ENCODE data around the gene IP6K2.
A peak's percentile ranks its signal among the peaks of the same experiment; 100 is the strongest.
"Not testable (repeated sequence)": the region's sequence is repeated elsewhere in the genome, so short reads cannot be mapped to it uniquely, and the experiment has no call there.

The IP6K2 gene

GRCh38 chr3:48727511-48727910, 10.5 kb upstream of the IP6K2 start:
- no peak for DNase-seq (ENCODE audit: low read depth)

GRCh38 chr3:48725185-48725855, 8.3 kb upstream of the IP6K2 start:
- not testable (repeated sequence) for DNase-seq (ENCODE audit: low read depth)

GRCh38 chr3:48723725-48724124, 6.7 kb upstream of the IP6K2 start:
- DNase-seq (ENCODE audit: low read depth), result no peak

- not testable (repeated sequence) for DNase-seq (ENCODE audit: low read depth)
These were observed 6.3 kb upstream of the IP6K2 start for GRCh38 chr3:48723293-48723692.

- DNase-seq (ENCODE audit: low read depth), result peak; percentile 12
These were observed 476 bp downstream of the IP6K2 start for GRCh38 chr3:48716508-48716981.

GRCh38 chr3:48715174-48715800, 1.7 kb downstream of the IP6K2 start:
- no peak for DNase-seq (ENCODE audit: low read depth)

GRCh38 chr3:48711727-48712126, 5.3 kb downstream of the IP6K2 start:
- no peak for DNase-seq (ENCODE audit: low read depth)

GRCh38 chr3:48709051-48709461, 8.0 kb downstream of the IP6K2 start:
- no peak for DNase-seq (ENCODE audit: low read depth)

- no peak for DNase-seq (ENCODE audit: low read depth)
These were observed 8.5 kb downstream of the IP6K2 start for GRCh38 chr3:48708481-48708889.

- DNase-seq (ENCODE audit: low read depth), result no peak
These were observed 9.9 kb downstream of the IP6K2 start for GRCh38 chr3:48707157-48707556.

GRCh38 chr3:48702320-48702920, 14.6 kb downstream of the IP6K2 start:
- no peak for DNase-seq (ENCODE audit: low read depth)

- no peak for DNase-seq (ENCODE audit: low read depth)
These were observed 16.2 kb downstream of the IP6K2 start for GRCh38 chr3:48700731-48701405.

- no peak for DNase-seq (ENCODE audit: low read depth)
These were observed 18.1 kb downstream of the IP6K2 start for GRCh38 chr3:48698891-48699290.

GRCh38 chr3:48697952-48698351, 19.1 kb downstream of the IP6K2 start:
- DNase-seq (ENCODE audit: low read depth), result no peak

GRCh38 chr3:48696601-48697000, 20.4 kb downstream of the IP6K2 start:
- no peak for DNase-seq (ENCODE audit: low read depth)

- DNase-seq (ENCODE audit: low read depth), result no peak
These were observed 20.9 kb downstream of the IP6K2 start for GRCh38 chr3:48696156-48696555.

- no peak for DNase-seq (ENCODE audit: low read depth)
These were observed 21.6 kb downstream of the IP6K2 start for GRCh38 chr3:48695393-48695753.

- no peak for DNase-seq (ENCODE audit: low read depth)
These were observed 22.2 kb downstream of the IP6K2 start for GRCh38 chr3:48694610-48695392.

GRCh38 chr3:48693826-48694225, 23.2 kb downstream of the IP6K2 start:
- no peak for DNase-seq (ENCODE audit: low read depth)

- DNase-seq (ENCODE audit: low read depth), result no peak
These were observed 24.5 kb downstream of the IP6K2 start for GRCh38 chr3:48692551-48692950.

GRCh38 chr3:48690846-48691458, 26.1 kb downstream of the IP6K2 start:
- DNase-seq (ENCODE audit: low read depth), result no peak

GRCh38 chr3:48689384-48689783, 27.6 kb downstream of the IP6K2 start:
- no peak for DNase-seq (ENCODE audit: low read depth)
